ENCODE measurements around the gene DUSP19. TPM values are rescaled to one million over a fixed set of nuclear protein-coding genes. Genes with fewer than 3 reads are reported as not detected.

DUSP19 gene
- polyA plus RNA-seq, 1 of the 3 experiments (the other 2 are of a cell fraction), result 0.85 TPM

- no peak overlapping the region for H3K4me2 ChIP-seq
- H3K79me2 ChIP-seq (ENCODE audit: insufficient read depth), result no peaks in the 10 kb centered on the region
- DNase-seq, result no peak
- H3K27me3 ChIP-seq (ENCODE audit: insufficient read depth), result no peaks in the 10 kb centered on the region; the same call in 1 of the 2 replicates
- no peak overlapping the region for H3K4me3 ChIP-seq (ENCODE audit: low read depth in 2 of 2, low read length in 1 of 2)
- no peaks in the 10 kb centered on the region for H4K20me1 ChIP-seq (ENCODE audit: insufficient read depth)
- H3F3A ChIP-seq (replicated peaks; ENCODE audit: insufficient read depth), result no peaks in the 10 kb centered on the region
- H3K9ac ChIP-seq, result no peak overlapping the region
- H2AFZ ChIP-seq (ENCODE audit: low read depth), result no peak overlapping the region
- CTCF ChIA-PET, result no interaction called here
- no peak overlapping the region for H3K27ac ChIP-seq (ENCODE audit: low read depth in 2 of 2, low read length in 1 of 2)
- H3K9me2 ChIP-seq, result no peaks in the 10 kb centered on the region
- TF ChIP-seq FOSL2 (IDR thresholded peaks at IDR 0.05; ENCODE audit: borderline replicate concordance, low read depth), result no peak
- TF ChIP-seq FOXJ3 (CRISPR knock-in tag; IDR thresholded peaks at IDR 0.05), result no peak
- no peak for TF ChIP-seq JUND (IDR thresholded peaks at IDR 0.05)
- no peak for TF ChIP-seq RFX5 (IDR thresholded peaks at IDR 0.05; ENCODE audit: low read length)
- no peak for TF ChIP-seq TEAD4 (IDR thresholded peaks at IDR 0.05; ENCODE audit: borderline replicate concordance, insufficient read depth)
- TF ChIP-seq POLR2AphosphoS5 (IDR thresholded peaks at IDR 0.05; ENCODE audit: low read depth, low read length), result no peak
- TF ChIP-seq EP300 (IDR thresholded peaks at IDR 0.05; ENCODE audit: borderline replicate concordance in 1 of 2, low read depth in 1 of 2, low read length in 1 of 2), result no peak
- TF ChIP-seq USF1 (IDR thresholded peaks at IDR 0.05; ENCODE audit: borderline replicate concordance, low read depth), result no peak
- TF ChIP-seq GATA2 (CRISPR knock-in tag; IDR thresholded peaks at IDR 0.05), result no peak
- no peak for TF ChIP-seq PBX3 (IDR thresholded peaks at IDR 0.05)
- no peak for TF ChIP-seq SIN3A (IDR thresholded peaks at IDR 0.05; ENCODE audit: borderline replicate concordance, low read depth, low read length)
- TF ChIP-seq CTCF (IDR thresholded peaks at IDR 0.05), result no peak
- TF ChIP-seq ZBTB33 (IDR thresholded peaks at IDR 0.05; ENCODE audit: borderline replicate concordance, low read depth), result no peak
- no peak for TF ChIP-seq GABPA (IDR thresholded peaks at IDR 0.05; ENCODE audit: low read depth)
- no peak for TF ChIP-seq RAD21 (IDR thresholded peaks at IDR 0.05; ENCODE audit: low read length)
- TF ChIP-seq FOXM1 (IDR thresholded peaks at IDR 0.05; ENCODE audit: low read depth), result no peak
- TF ChIP-seq REST (IDR thresholded peaks at IDR 0.05; ENCODE audit: low read depth, low read length), result no peak
- no peaks in the 10 kb centered on the region for H3K4me1 ChIP-seq (ENCODE audit: control insufficient read depth in 1 of 2, insufficient read depth in 2 of 2, low read depth in 1 of 2, low read length in 1 of 2)
- POLR2A ChIA-PET, result no interaction called here
- 63% methylated on average over 5 of the region's 5 CpGs for WGBS (ENCODE audit: low lambda C conversion rate)
- no peaks in the 10 kb centered on the region for H3K9me3 ChIP-seq
- H3K36me3 ChIP-seq (replicated peaks in 1 of 2; ENCODE audit: control insufficient read depth in 1 of 2, insufficient read depth in 2 of 2, low read length in 1 of 2), result no peaks in the 10 kb centered on the region
Measured at GRCh38 chr2:183049420-183049819, 29.1 kb upstream of the DUSP19 start.
